OCI-LY3 (cell line): Measurements from ENCODE around the gene BOD1L1.

Experiments
- H2AFZ ChIP-seq: fragments of 200-600, 300-600 bp; shearing (Covaris generic); 2 replicates; pipeline ENCODE4 v1.6.0; 2014; ENCODE audit warnings: antibody characterized with exemption, low read depth, low read length
- H3K27ac ChIP-seq: fragments of 200-600, 300-600 bp; sonication (generic); 2 replicates; pipeline ENCODE4 v1.5.1; 2014; ENCODE audit warnings: mild to moderate bottlenecking, low read length, moderate library complexity, mixed read lengths
- H3K27me3 ChIP-seq: fragments of 200-600, 300-600 bp; sonication (generic); 2 replicates; pipeline ENCODE4 v1.6.1; 2014; ENCODE audit warnings: low read depth, low read length, mixed read lengths
- H3K36me3 ChIP-seq: fragments of 200-600, 300-600 bp; sonication (generic); replicated peaks from 2 replicates; pipeline ENCODE3; 2014; ENCODE audit warnings: low read depth, low read length, mixed read lengths
- H3K4me1 ChIP-seq: fragments of 300-600, 200-600 bp; sonication (generic); 2 replicates; pipeline ENCODE4 v1.6.1; 2014; ENCODE audit warnings: low read length, mixed read lengths
- H3K4me2 ChIP-seq: fragments of 200-600, 300-600 bp; sonication (generic); 2 replicates; pipeline ENCODE4 v1.6.1; 2014; ENCODE audit warnings: low read length, mixed read lengths
- H3K4me3 ChIP-seq: fragments of 300-600, 200-600 bp; sonication (generic); 2 replicates; pipeline ENCODE4 v1.5.1; 2014; ENCODE audit warnings: antibody characterized with exemption, mild to moderate bottlenecking, low read length, moderate library complexity
- H3K79me2 ChIP-seq: fragments of 300-600, 200-600 bp; shearing (Covaris generic); 2 replicates; pipeline ENCODE4 v1.6.1; 2014; ENCODE audit warnings: mild to moderate bottlenecking, low read length, mixed read lengths
- H3K9ac ChIP-seq: fragments of 300-600, 200-600 bp; shearing (Covaris generic); 2 replicates; pipeline ENCODE4 v1.6.0; 2014; ENCODE audit warnings: mild to moderate bottlenecking, low read length, moderate library complexity
- H3K9me3 ChIP-seq: fragments of 200-600, 300-600 bp; shearing (Covaris generic); 2 replicates; pipeline ENCODE4 v1.6.1; 2014; ENCODE audit warnings: low read length, mixed read lengths; ENCODE audit not compliant: insufficient read depth
- H4K20me1 ChIP-seq: fragments of 200-600, 300-600 bp; sonication (generic); 2 replicates; pipeline ENCODE4 v1.6.1; 2016; ENCODE audit warnings: low read length, mixed read lengths; ENCODE audit not compliant: insufficient read depth
- EZH2phosphoT487 ChIP-seq: fragments of 200-600 bp; shearing (Covaris generic); IDR thresholded peaks from 2 replicates; pipeline ENCODE4 v1.6.1; 2018; ENCODE audit warnings: antibody characterized with exemption, mixed run types, low read depth
- TF ChIP-seq, protein P1 (sequence below): fragments of 200-600, 300-600 bp; sonication (generic); IDR thresholded peaks from 2 replicates; pipeline ENCODE4 v1.5.1; 2014; ENCODE audit warnings: antibody characterized with exemption, low read length, low read depth

Gene BOD1L1

DNA sequence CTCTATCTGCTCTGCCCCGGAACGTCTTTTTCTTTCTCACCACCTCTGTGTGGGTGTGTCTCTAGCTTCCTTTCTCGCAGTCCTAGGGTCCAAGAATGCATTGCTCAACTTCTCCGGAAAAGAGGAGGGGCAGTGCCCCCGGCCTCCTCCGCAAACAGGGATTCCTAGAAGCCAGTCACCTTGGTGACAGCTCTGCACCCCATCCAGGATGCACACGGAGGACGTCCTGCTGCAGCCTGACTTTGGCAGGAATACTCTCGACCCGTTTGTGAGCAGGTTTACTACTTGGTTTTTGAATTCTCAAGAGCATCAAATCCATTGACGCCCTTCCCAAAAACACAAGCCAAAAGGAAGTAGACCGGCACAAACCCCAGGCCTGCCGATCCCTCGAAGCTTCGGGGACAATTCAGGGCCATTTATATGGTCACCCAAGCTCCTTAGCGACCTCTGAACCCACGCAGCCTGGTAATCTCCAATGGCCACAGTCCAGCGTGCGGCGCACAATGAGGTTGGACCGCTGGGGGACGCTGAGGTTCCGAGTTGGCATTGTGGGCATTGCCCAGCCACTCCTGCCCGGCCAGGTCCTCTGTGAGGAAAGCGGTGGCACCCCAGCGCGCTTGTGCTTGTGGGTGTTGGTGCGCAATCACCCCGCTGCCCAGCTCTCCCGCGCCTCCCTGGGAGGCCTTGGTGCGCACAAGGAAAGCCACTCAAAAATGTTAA lies 93.0 kb downstream of the BOD1L1 start:
- H4K20me1 ChIP-seq = no peaks in the 10 kb centered on the region
- H3K27ac ChIP-seq = no peak overlapping the region
- H2AFZ ChIP-seq = no peak overlapping the region
- H3K4me2 ChIP-seq = no peak overlapping the region
- no peak overlapping the region for H3K4me3 ChIP-seq
- H3K9ac ChIP-seq = no peak overlapping the region
- no peaks in the 10 kb centered on the region for H3K36me3 ChIP-seq
- no peaks in the 10 kb centered on the region for H3K79me2 ChIP-seq
- no peaks in the 10 kb centered on the region for H3K4me1 ChIP-seq
- no peaks in the 10 kb centered on the region for H3K9me3 ChIP-seq
- no peak for TF ChIP-seq EZH2phosphoT487
- TF ChIP-seq, protein P1, sequence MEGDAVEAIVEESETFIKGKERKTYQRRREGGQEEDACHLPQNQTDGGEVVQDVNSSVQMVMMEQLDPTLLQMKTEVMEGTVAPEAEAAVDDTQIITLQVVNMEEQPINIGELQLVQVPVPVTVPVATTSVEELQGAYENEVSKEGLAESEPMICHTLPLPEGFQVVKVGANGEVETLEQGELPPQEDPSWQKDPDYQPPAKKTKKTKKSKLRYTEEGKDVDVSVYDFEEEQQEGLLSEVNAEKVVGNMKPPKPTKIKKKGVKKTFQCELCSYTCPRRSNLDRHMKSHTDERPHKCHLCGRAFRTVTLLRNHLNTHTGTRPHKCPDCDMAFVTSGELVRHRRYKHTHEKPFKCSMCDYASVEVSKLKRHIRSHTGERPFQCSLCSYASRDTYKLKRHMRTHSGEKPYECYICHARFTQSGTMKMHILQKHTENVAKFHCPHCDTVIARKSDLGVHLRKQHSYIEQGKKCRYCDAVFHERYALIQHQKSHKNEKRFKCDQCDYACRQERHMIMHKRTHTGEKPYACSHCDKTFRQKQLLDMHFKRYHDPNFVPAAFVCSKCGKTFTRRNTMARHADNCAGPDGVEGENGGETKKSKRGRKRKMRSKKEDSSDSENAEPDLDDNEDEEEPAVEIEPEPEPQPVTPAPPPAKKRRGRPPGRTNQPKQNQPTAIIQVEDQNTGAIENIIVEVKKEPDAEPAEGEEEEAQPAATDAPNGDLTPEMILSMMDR = no peak
- H3K27me3 ChIP-seq = 0 out of 2 replicates have a peak, but pooled peaks cover 8% of the 10 kb centered on the region

GRCh38 chr4:13533670-13534343 lies 93.7 kb downstream of the BOD1L1 start:
- no peak overlapping the region for H2AFZ ChIP-seq
- H4K20me1 ChIP-seq = no peaks in the 10 kb centered on the region
- no peaks in the 10 kb centered on the region for H3K9me3 ChIP-seq
- H3K9ac ChIP-seq = no peak overlapping the region
- H3K27ac ChIP-seq = no peak overlapping the region
- no peak overlapping the region for H3K4me3 ChIP-seq
- H3K36me3 ChIP-seq = no peaks in the 10 kb centered on the region
- H3K4me1 ChIP-seq = peaks cover 5% of the 10 kb centered on the region
- H3K79me2 ChIP-seq = no peaks in the 10 kb centered on the region
- H3K27me3 ChIP-seq = peaks cover 14% of the 10 kb centered on the region; the same call in 1 of the 2 replicates
- no peak overlapping the region for H3K4me2 ChIP-seq
- TF ChIP-seq, protein P1 = no peak
- TF ChIP-seq EZH2phosphoT487 = no peak

GRCh38 chr4:13531625-13531998 lies 95.9 kb downstream of the BOD1L1 start:
- H3K27me3 ChIP-seq = peaks cover 20% of the 10 kb centered on the region
- H3K4me1 ChIP-seq = peaks cover 16% of the 10 kb centered on the region
- no peaks in the 10 kb centered on the region for H3K9me3 ChIP-seq
- no peaks in the 10 kb centered on the region for H4K20me1 ChIP-seq
- no peaks in the 10 kb centered on the region for H3K79me2 ChIP-seq
- H3K27ac ChIP-seq = no peak overlapping the region
- no peak overlapping the region for H3K4me2 ChIP-seq
- no peak overlapping the region for H3K4me3 ChIP-seq
- H2AFZ ChIP-seq = no peak overlapping the region
- H3K9ac ChIP-seq = no peak overlapping the region
- H3K36me3 ChIP-seq = no peaks in the 10 kb centered on the region
- TF ChIP-seq, protein P1 = no peak
- TF ChIP-seq EZH2phosphoT487 = no peak

DNA sequence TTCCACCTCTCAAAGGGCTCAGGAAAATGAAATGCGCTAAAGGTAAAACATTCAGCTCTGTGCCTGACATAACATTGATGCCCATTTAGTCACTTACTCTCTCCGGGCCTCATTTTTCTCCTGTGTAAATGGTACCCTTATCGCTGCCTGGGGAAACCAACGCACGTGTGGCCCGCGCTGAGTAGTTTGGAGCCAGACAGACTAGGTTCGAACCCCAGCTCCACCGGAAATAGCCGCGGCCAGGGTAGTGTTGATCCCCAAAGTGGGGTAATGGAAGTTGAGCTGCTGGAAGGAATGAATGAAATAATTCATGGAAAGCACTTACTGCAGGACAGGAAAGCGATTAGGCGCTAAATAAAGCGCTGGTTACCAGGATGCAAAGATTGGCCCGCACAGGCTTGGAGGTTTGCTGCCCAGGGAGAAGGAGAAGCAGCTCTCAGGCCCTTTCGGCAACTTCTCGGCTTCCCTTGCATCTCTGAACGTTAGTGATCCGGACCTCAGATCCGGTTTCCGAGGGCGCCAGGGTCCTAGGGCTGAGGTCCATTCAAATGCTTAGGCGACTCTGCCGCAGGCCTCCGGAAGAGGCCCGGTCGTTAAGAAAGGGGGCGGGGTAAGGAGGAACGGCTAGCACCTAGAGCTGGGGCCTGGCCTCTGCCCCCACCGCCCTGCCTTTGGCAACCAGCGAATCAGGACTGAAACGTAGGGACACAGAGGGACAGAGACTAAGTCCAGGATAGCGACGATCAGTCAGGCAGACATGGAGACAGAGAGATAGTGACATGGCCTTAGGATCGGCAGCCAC lies 96.5 kb downstream of the BOD1L1 start:
- H2AFZ ChIP-seq = no peak overlapping the region
- no peaks in the 10 kb centered on the region for H4K20me1 ChIP-seq
- no peak overlapping the region for H3K27ac ChIP-seq
- H3K79me2 ChIP-seq = no peaks in the 10 kb centered on the region
- no peak overlapping the region for H3K4me3 ChIP-seq
- no peaks in the 10 kb centered on the region for H3K36me3 ChIP-seq
- H3K9me3 ChIP-seq = no peaks in the 10 kb centered on the region
- H3K4me1 ChIP-seq = peaks cover 16% of the 10 kb centered on the region
- TF ChIP-seq, protein P1 = no peak
- no peak for TF ChIP-seq EZH2phosphoT487
- H3K4me2 ChIP-seq = no peak overlapping the region
- H3K9ac ChIP-seq = no peak overlapping the region
- H3K27me3 ChIP-seq = peaks cover 23% of the 10 kb centered on the region
